ENCODE results near the gene NALCN.

GRCh38 chr13:101425623-101426022 is 9.3 kb upstream of the NALCN start:
- TF ChIP-seq POLR2A (IDR thresholded peaks at IDR 0.05) (no peak), CTCF (IDR thresholded peaks at IDR 0.05) (no peak)

Data from esophagus squamous epithelium (tissue), 4 donors.